Urothelium cell line (cell line): ENCODE measurements around the gene SPATA2L.

ENCODE experiments used
- DNase-seq: peaks from one replicate; pipeline ENCODE4 v3.0.0; 2011; ENCODE audit warnings: low spot score, mixed read lengths
- FAIRE-seq: peaks from 2 replicates; lab custom pipeline; 2011; peaks lifted over from hg19 to GRCh38; lab: Jason Lieb, UNC

The SPATA2L gene

GRCh38 chr16:89658221-89658879, 43.2 kb downstream of the SPATA2L start:
- FAIRE-seq: no peak
- DNase-seq: no peak

GRCh38 chr16:89657442-89658220, 43.9 kb downstream of the SPATA2L start, which contains the start of the genes CHMP1A and SPATA33:
Gene CHMP1A, minus strand, starts transcription at chr16:89657708. Its CDS starts 120 bp downstream, at chr16:89657588.
Gene SPATA33, plus strand, starts transcription at chr16:89657836. Its CDS starts 76 bp downstream, at chr16:89657912.
- DNase-seq (peak; percentile 99), FAIRE-seq (peak; percentile 91)

GRCh38 chr16:89656435-89657121, 44.9 kb downstream of the SPATA2L start:
- DNase-seq: no peak
- no peak for FAIRE-seq

GRCh38 chr16:89655062-89655643, 46.4 kb downstream of the SPATA2L start:
- FAIRE-seq (no peak), DNase-seq (no peak)

GRCh38 chr16:89653656-89654295, 47.7 kb downstream of the SPATA2L start:
- FAIRE-seq: no peak
- DNase-seq: no peak

GRCh38 chr16:89651584-89651983, 49.9 kb downstream of the SPATA2L start:
- no peak for DNase-seq
- FAIRE-seq: no peak

- DNase-seq (no peak), FAIRE-seq (no peak)
Measured at GRCh38 chr16:89646906-89647305, 54.6 kb downstream of the SPATA2L start.
